ENCODE data around the gene HOXD13.
A peak's percentile ranks its signal among the peaks of the same experiment; 100 is the strongest.

DNA sequence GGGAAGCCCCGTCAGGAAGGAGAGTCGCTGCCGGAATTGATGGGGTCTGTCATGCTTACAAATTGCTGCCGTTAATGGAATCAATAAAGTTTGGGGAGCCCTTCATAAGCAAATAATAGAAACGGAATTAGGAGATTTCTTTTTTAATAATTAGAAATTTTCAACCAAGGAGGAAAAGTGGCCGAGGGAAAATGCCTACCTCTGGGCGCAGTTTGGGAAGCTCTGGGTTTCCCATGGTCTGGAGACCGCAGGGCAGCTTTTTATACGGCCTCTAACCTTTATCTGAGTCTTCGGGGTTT is 10.0 kb upstream of the HOXD13 start:
- TF ChIP-seq EZH2 (IDR thresholded peaks at IDR 0.05; ENCODE audit: borderline replicate concordance, low read depth, low read length, poor library complexity, severe bottlenecking), result peak; percentile 17
- TF ChIP-seq, protein P1, sequence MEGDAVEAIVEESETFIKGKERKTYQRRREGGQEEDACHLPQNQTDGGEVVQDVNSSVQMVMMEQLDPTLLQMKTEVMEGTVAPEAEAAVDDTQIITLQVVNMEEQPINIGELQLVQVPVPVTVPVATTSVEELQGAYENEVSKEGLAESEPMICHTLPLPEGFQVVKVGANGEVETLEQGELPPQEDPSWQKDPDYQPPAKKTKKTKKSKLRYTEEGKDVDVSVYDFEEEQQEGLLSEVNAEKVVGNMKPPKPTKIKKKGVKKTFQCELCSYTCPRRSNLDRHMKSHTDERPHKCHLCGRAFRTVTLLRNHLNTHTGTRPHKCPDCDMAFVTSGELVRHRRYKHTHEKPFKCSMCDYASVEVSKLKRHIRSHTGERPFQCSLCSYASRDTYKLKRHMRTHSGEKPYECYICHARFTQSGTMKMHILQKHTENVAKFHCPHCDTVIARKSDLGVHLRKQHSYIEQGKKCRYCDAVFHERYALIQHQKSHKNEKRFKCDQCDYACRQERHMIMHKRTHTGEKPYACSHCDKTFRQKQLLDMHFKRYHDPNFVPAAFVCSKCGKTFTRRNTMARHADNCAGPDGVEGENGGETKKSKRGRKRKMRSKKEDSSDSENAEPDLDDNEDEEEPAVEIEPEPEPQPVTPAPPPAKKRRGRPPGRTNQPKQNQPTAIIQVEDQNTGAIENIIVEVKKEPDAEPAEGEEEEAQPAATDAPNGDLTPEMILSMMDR (conservative IDR thresholded peaks at IDR 0.05; ENCODE audit: low read depth, low read length), result no peak
